Measurements from ENCODE around the gene NEUROG3. TPM values are rescaled to one million over a fixed set of nuclear protein-coding genes. Genes with fewer than 3 reads are reported as not detected.

NEUROG3 gene
- total RNA-seq, 2 experiments from 2014 or later, result not detected

- H4K20me1 ChIP-seq (ENCODE audit: insufficient read depth, low read length), result no peaks in the 10 kb centered on the region
- BruUV-seq (replicated peaks), result no TSS peak
Measured at GRCh38 chr10:69577268-69578232, 4.3 kb upstream of the NEUROG3 start.

GRCh38 chr10:69576334-69577011, 3.3 kb upstream of the NEUROG3 start:
- intact Hi-C loops (cut with micrococcal nuclease; ENCODE audit: unreplicated experiment), result no loop called here
- H3K79me2 ChIP-seq (ENCODE audit: insufficient read depth, low read depth, low read length), result no peaks in the 10 kb centered on the region
- H3K9me2 ChIP-seq (ENCODE audit: insufficient read depth, low read length), result no peaks in the 10 kb centered on the region
- no peak overlapping the region for H3K27ac ChIP-seq (ENCODE audit: low read depth, low read length, poor library complexity, severe bottlenecking)
- H3K4me1 ChIP-seq (ENCODE audit: insufficient read depth, low read length, poor library complexity, severe bottlenecking), result peaks cover 5% of the 10 kb centered on the region
- no peaks in the 10 kb centered on the region for H3K36me3 ChIP-seq (ENCODE audit: insufficient read depth, low read length)
- H3K4me2 ChIP-seq (ENCODE audit: low read length), result no peak overlapping the region
- no TSS peak for BruUV-seq (replicated peaks)
- no peaks in the 10 kb centered on the region for H4K20me1 ChIP-seq (ENCODE audit: insufficient read depth, low read length)
- H3K4me3 ChIP-seq (ENCODE audit: low read depth, low read length, poor library complexity, severe bottlenecking), result no peak overlapping the region
- no peak overlapping the region for H2AFZ ChIP-seq (ENCODE audit: low read length)
- no peak for DNase-seq (ENCODE audit: low spot score)
- H3K9me3 ChIP-seq (ENCODE audit: low read length), result no peaks in the 10 kb centered on the region
- POLR2A ChIA-PET, result no interaction called here
- CTCF ChIA-PET (ENCODE audit: unreplicated experiment), result no interaction called here
- no peak for TF ChIP-seq CTCF (conservative IDR thresholded peaks at IDR 0.05; ENCODE audit: low read length)
- TF ChIP-seq EZH2phosphoT487 (IDR thresholded peaks at IDR 0.05; ENCODE audit: borderline replicate concordance, low read depth, low read length), result no peak

More at GRCh38 chr10:69577268-69578232, 4.3 kb upstream of the NEUROG3 start:
- intact Hi-C loops (cut with micrococcal nuclease; ENCODE audit: unreplicated experiment), result no loop called here
- no peaks in the 10 kb centered on the region for H3K36me3 ChIP-seq (ENCODE audit: insufficient read depth, low read length)
- H3K9me3 ChIP-seq (ENCODE audit: low read length), result no peaks in the 10 kb centered on the region
- no peak overlapping the region for H3K4me2 ChIP-seq (ENCODE audit: low read length)
- TF ChIP-seq CTCF (conservative IDR thresholded peaks at IDR 0.05; ENCODE audit: low read length) (no peak), EZH2phosphoT487 (IDR thresholded peaks at IDR 0.05; ENCODE audit: borderline replicate concordance, low read depth, low read length) (no peak)
- H3K79me2 ChIP-seq (ENCODE audit: insufficient read depth, low read depth, low read length), result no peaks in the 10 kb centered on the region
- H3K4me1 ChIP-seq (ENCODE audit: insufficient read depth, low read length, poor library complexity, severe bottlenecking), result peaks cover 5% of the 10 kb centered on the region
- DNase-seq (ENCODE audit: low spot score), result no peak
- H2AFZ ChIP-seq (ENCODE audit: low read length), result no peak overlapping the region
- no peak overlapping the region for H3K4me3 ChIP-seq (ENCODE audit: low read depth, low read length, poor library complexity, severe bottlenecking)
- H3K9me2 ChIP-seq (ENCODE audit: insufficient read depth, low read length), result no peaks in the 10 kb centered on the region
- ChIA-PET CTCF (ENCODE audit: unreplicated experiment) (no interaction called here), POLR2A (no interaction called here)
- H3K27ac ChIP-seq (ENCODE audit: low read depth, low read length, poor library complexity, severe bottlenecking), result no peak overlapping the region

Measured in OCI-LY7 (cell line).